ENCODE measurements around the gene CHD2.

Gene CHD2

DNA sequence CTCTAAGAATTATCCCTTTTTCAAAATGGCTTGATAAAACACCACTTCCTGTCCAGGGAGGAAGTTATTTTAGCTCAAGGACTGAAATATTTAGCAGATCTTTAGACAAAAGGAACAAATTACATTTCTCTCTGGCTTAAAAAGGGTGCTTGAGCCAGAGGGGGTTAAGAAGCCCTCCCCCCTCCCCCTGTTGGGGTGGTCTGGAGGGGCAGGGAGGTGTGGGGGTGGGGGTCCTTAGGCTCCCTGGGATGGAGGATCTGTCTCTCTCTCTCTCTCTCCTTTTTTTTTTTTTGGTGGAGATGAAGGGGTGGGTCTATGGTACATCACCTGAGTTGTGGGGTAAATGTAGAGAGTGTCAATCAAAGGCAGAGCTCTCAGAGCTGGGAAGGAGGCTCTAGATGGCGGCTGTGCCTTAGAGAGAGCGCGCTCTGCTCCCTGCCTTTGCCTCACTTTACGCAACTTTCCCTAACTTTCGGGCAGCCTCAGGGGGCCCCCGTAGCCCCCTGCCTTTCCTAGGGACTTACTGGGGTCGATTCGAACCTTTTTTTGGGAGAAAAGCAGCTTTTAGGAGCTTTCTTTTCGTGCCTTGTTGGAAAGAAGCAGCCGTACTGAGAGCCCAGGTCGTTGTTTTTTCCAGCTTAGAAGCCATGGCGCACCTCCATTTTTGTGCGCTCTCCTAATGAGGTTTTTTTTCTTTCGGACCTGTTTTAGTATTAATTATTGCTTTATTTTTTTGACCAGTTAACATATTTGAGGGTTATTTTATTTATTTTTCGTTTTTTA, at the start of gene CHD2:
Gene CHD2, plus strand, starts transcription at position 377 of the 783 bp plus-strand sequence. CDS start 914 bp downstream, outside the sequence.
- no peak for TF ChIP-seq CTCF (IDR thresholded peaks at IDR 0.05; ENCODE audit: unreplicated experiment in 3 of 3)
- H3K27ac Mint-ChIP-seq: peak within 1 kb of the TSS; percentile 100
- H3K4me1 Mint-ChIP-seq: peaks cover 47% of the 10 kb centered on the region
- H3K4me3 Mint-ChIP-seq: peak within 1 kb of the TSS; percentile 97 to 100 (median 98)
- H3K27me3 Mint-ChIP-seq (ENCODE audit: low read depth): no peaks in the 10 kb centered on the region
- H3K9me3 Mint-ChIP-seq: no peaks in the 10 kb centered on the region
- H3K36me3 Mint-ChIP-seq (ENCODE audit: low read depth): peaks cover 66% of the 10 kb centered on the region

- Mint-ChIP-seq H3K27ac (peak overlapping the region in 1 of 3 experiments; percentile 48), H3K9me3 (peaks cover 4% of the 10 kb centered on the region), H3K4me1 (peaks cover 19% of the 10 kb centered on the region), H3K27me3 (ENCODE audit: low read depth) (no peaks in the 10 kb centered on the region), H3K36me3 (ENCODE audit: low read depth) (no peaks in the 10 kb centered on the region), H3K4me3 (no peak overlapping the region)
- TF ChIP-seq CTCF (IDR thresholded peaks at IDR 0.05; ENCODE audit: unreplicated experiment in 3 of 3): no peak
Measured at GRCh38 chr15:92853222-92853621, 46.9 kb upstream of the CHD2 start.

- Mint-ChIP-seq H3K36me3 (ENCODE audit: low read depth) (peaks cover 12% of the 10 kb centered on the region), H3K4me3 (no peak overlapping the region), H3K27me3 (ENCODE audit: low read depth) (no peaks in the 10 kb centered on the region), H3K27ac (no peak overlapping the region), H3K9me3 (peaks cover 29% of the 10 kb centered on the region), H3K4me1 (no peaks in the 10 kb centered on the region)
- no peak for TF ChIP-seq CTCF (IDR thresholded peaks at IDR 0.05; ENCODE audit: unreplicated experiment in 3 of 3)
Measured at GRCh38 chr15:92861742-92862141, 38.4 kb upstream of the CHD2 start.

DNA sequence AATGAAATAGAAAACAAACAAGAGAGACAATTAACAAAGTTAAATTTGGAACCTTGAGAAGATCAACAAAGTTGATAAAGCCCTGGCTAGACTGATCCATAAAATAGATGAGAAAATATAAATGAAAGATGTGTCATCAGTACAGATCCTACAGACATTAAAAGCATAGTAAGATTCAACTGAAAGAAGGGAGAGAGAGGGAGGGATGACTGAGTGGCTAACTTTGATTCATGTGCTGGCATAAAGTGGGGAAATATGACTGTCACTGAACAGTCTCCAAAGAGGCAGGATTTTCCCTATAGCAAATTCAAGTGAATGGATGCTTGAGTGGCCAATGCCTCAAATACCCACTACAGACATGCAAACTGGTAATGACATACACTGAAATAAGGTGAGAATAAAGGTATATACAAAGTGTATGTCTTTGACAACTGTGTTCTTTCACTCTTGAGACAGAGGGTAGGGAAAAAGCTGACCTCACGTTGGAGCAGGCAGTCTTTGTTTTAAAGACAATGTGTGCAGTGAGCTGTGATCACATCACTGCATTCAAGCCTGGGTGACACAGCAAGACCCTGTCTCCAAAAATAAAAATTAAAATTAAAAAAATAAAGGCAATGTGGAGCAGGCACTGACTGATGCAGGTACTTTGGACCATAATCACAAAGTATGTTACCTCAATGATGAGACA, 35.9 kb upstream of the CHD2 start:
- Mint-ChIP-seq H3K9me3 (peaks cover 25% of the 10 kb centered on the region), H3K4me3 (no peak overlapping the region), H3K27ac (no peak overlapping the region), H3K27me3 (ENCODE audit: low read depth) (no peaks in the 10 kb centered on the region), H3K36me3 (ENCODE audit: low read depth) (peaks cover 12% of the 10 kb centered on the region), H3K4me1 (no peaks in the 10 kb centered on the region)
- no peak for TF ChIP-seq CTCF (IDR thresholded peaks at IDR 0.05; ENCODE audit: unreplicated experiment in 3 of 3)

DNA sequence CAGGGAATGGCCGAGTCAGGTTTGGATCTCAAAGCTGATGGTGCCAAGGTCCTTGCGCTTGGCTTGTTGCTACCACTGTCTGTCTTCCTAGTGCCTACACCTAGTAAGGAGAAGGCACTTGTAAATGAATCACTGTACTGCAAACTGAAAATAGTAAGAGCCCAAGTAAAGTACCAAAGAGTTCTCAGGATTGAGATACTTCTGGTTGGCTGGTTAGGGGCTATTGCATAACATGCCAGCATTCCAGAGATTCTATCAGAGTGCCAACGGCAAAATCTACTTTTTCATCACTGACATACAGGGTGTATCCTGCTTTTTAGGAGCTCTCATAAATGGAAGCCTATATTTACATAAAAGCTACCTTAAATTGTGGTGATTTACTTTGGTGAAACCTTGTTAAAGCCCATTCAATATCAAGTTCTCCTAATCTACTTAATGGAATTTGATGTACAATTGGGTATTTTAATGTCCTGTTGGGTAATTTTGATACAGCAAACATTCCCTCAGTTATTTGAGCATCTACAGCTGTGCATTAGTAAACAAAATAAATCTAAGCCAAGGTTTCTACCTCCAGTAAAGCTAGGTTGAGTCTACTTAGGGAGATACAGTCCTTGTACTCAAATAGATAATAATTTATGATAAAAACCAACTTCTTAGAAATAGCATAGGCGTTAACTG, 30.7 kb upstream of the CHD2 start:
- no peak for TF ChIP-seq CTCF (IDR thresholded peaks at IDR 0.05; ENCODE audit: unreplicated experiment in 3 of 3)

More for the DNA sequence above, 30.7 kb upstream of the CHD2 start:
- Mint-ChIP-seq H3K27ac (peak overlapping the region in 2 of 3 experiments; percentile 6 to 13), H3K27me3 (ENCODE audit: low read depth) (no peaks in the 10 kb centered on the region), H3K36me3 (ENCODE audit: low read depth) (no peaks in the 10 kb centered on the region), H3K9me3 (peaks cover 4% of the 10 kb centered on the region), H3K4me1 (peaks cover 6% of the 10 kb centered on the region), H3K4me3 (no peak overlapping the region)
